ENCODE measurements around the gene NAT16.

The NAT16 gene

DNA sequence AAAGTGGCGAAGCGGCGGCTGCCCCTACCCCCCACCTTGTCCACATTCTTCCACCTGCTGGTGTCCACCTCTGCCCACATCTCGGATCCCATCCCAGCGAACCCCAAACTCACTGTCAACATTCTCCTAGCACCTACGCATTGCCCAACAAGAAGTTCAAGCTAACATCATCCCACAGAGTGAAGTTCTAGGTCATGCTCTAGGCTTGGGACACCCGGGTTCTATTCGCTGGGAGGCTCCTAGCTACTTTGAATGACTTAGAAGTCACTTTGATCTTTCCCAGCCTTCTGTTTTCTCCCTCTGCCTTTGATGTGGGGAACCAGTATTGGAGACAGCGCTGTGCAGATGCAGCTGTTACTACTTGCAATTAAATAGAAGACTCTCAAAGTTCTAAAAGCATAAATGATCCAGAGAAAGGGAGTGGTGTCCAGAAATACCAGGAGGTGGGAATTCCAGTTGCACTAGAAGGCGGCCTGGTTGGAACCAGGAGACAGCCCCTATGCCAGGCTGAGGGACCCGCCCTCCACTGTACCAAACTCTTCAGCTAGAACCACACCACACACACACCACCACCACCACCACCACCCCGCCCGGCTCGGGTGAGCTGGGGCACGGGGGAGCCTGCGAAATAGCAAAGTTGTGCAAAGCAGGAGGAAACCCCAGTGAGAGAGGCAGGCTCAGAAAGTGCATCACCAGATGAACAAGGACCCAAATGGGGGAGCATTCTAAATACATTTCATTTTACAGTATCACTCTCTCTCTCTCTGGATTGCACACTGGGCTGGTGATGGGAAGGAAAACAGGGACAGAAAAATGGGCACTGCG lies 9.3 kb downstream of the NAT16 start:
- DNase-seq (ENCODE audit: low read depth in 2 of 2), result no peak

DNA sequence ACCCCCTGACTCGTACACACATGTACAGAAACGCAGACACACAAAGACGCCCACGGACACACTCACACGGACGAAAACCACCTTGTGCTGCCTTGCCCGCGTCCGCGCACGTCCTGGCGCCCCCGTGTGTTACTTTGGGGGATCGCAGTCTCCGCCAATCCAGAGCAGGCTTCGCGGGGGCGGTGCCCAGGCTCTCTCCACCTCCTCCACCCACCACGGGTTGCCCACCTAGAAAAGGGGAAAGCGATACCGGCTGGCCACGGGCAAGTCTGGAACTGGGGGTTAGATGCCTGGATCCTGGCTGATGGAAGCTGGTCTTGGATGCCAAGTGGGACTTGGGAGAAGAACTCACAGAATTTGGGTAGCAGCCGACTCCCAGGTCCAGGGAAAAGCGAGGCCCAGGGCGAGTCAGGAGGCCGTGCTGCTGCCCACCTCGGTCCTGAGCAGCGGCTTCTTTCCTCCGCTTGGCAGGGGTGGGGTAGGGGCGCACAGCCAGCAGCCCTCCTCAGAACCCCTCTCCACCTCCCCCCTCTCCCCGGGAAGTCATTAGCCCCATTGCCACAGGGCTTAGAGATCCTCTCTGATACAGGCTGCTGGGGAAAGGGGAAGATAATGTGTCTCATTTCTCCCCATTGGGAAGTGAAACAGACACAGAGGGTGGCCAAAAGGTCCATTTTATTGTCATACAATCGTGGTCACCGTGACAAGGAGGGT lies 10.1 kb downstream of the NAT16 start:
- peak; percentile 63 to 79 for DNase-seq (ENCODE audit: low read depth in 2 of 2)

GRCh38 chr7:101169110-101169837 lies 10.8 kb downstream of the NAT16 start:
- DNase-seq (ENCODE audit: low read depth in 2 of 2), result no peak

GRCh38 chr7:101168412-101169049 lies 11.6 kb downstream of the NAT16 start:
- DNase-seq (ENCODE audit: low read depth in 2 of 2), result no peak

DNA sequence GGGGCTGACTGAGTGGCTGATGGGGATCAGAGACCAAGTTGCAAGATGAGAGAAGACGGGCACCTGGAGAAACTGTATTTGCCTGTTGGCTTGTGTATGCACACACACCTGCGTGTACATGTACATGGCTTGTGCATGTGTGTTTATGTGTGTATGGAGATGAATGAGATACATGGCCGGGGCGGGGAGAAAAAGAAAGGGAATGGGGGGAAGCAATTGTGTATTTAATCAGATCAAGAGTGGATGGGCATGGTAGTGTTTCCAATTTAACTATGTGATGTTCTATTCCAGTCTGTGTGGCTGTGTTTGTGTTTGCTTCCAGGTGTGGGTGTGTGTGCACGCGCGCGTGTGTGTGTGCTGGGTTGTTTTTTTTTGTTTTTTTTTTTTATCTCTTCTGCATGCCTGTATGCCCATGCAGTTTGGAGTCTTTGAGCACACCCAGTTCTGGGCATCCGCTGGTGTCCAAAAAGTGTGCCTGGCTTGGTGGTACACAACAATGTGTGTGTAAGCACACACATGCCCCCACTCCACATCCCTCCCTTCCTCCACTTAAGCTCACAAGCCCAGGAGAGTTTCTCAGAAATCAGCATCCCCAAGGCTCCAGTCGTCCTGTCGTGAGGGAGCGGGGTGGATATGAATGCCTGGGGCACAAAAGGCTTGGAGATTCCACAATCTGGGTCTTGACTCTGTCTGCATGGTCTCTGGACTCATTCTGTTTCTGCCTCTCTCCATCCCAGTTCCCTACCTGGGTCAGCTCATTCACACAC lies 12.3 kb downstream of the NAT16 start:
- DNase-seq (ENCODE audit: low read depth in 2 of 2), result no peak

- DNase-seq (ENCODE audit: low read depth in 2 of 2), result no peak
Observed at GRCh38 chr7:101166909-101167644, 13.0 kb downstream of the NAT16 start.

DNA sequence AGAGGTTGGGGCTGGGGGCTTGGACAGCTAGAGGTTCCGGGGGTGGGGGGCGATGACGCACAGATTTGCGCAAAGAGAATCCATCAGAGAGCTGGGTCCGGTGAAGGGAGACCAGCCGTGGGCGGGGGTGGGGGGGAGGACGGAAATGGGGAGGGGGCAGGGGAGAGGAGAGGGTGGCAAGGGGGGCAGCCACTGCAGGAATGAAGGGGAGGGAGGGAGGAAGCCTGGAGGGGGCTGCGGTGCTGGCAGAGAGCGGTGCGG lies 13.5 kb downstream of the NAT16 start:
- DNase-seq (ENCODE audit: low read depth in 2 of 2), result no peak

- DNase-seq (ENCODE audit: low read depth in 2 of 2), result no peak
Observed at GRCh38 chr7:101165958-101166647, 14.0 kb downstream of the NAT16 start.

DNA sequence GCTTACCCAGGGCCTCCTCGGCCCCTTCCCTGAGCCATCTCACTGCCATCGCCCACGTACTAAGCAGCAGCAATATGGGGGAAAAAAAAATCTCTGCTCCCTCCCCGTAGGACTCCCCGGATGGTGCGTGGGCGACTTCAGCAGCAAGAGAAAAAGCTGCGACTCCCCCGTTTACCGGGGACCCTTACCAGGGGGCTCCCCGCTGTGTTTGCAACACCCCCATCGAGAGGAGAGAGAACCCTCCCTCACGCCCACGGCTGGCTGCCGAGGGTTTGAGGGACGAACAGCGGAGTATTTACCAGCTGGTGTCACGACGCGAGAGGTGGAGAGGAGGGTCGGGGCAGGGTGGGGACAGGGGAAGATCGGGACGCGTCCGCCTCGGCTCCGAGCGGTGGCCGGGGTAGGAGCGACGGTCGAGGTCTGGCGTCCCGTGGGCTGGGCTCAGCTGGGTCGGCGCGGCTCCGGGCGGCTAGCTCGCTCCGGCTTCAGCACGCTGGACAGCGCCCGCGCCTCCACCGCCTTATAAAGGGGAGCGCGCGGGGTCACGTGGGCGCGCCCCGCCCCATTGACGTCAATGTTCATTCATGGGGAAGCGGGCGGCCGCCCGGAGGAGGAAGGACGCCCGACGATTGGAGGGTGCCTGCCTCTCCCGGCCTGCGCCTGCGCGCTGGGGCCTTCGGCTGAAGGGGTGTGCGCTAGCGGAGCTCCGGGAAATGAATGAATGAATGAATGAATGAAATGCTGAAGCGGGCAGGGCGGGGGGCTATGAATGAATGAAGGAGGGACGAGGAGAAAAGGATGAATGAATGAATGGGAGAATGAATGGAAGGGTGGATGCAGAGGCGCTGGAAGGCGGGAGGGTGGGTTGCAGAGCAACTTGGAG lies 14.8 kb downstream of the NAT16 start, which contains the start of gene VGF:
Gene VGF (minus strand): TSS at position 495 of the 883 bp plus-strand sequence. CDS start 726 bp downstream, outside the sequence.
- peak; percentile 81 to 82 for DNase-seq (ENCODE audit: low read depth in 2 of 2)

DNA sequence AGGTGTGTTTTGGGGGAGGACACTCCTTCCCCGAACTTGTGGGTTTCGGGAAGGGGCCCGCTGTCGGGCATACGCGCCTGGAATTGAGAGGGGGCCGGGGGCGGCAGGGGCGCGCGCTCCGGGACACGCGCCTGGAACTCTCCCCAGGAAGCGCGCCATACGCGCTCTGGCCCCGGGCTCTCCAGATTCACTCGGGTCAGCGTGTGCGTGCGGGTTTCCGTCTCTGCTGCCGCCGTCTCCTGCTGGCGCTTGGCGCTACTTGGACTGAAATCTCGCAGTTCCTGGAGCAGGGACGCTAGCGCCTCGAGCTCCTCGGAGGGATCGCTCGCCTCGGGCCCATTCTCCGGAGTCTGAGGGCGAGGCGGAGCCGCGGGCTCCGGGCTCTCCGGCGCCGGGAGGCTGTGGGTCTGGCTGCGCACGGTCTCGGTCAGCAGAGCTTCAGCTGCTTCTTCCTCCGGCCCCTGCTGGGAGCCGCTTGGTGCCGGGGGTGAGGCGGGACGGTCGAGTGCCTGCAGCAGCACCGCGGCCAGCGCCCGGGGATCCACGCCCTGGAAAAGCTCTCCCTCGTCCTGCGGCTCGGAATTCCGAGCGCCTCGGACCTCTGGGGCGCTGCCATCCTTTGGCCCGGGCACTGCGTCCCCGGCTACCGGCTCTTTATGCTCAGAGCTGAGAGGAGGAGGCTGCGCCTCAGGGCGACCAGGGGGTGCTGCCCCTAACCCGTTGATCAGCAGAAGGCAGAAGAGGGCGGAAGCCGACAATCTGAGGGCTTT lies 15.8 kb downstream of the NAT16 start:
- DNase-seq (ENCODE audit: low read depth in 2 of 2), result no peak

GRCh38 chr7:101163279-101164070 lies 16.6 kb downstream of the NAT16 start:
- DNase-seq (ENCODE audit: low read depth in 2 of 2), result no peak

- DNase-seq (ENCODE audit: low read depth in 2 of 2), result no peak
Observed at GRCh38 chr7:101162551-101163278, 17.4 kb downstream of the NAT16 start.

DNA sequence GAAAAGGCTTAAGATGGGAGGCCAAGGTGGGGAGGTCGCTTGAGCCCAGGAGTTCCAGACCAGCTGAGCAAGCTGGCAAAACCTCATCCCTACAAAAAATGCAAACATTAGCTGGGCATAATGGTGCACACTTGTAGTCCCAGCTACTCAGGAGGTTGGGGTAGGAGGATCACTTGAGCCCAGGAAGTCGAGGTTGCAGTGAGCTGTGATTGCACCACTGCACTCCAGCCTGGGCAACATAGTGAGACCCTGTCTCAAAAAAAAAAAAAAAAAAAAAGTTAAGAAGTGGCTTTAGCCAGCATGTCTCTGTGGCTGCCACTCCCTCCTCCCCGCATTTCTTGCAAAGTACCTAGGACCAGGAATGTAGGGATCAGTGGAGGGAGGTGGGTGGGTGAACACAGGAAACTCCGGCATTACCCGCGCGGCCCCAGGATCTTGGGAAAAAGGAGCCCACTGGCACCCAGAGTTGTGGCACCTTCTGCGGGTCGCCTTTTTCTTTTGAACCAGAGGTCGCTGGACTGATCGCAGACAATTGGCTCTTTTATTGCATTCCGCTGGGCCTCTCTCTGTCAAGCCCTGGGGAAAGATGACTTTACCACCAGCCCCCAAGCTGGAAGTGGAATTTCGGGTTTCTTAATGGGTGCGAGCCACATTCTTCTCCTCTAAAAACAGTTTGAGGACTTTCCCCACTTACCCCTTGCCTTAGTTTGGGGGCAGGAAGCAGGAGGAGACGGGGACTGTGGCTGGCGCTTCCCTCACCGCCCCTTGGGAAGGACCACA lies 18.2 kb downstream of the NAT16 start:
- no peak for DNase-seq (ENCODE audit: low read depth in 2 of 2)

- DNase-seq (ENCODE audit: low read depth in 2 of 2), result no peak
Observed at GRCh38 chr7:101160910-101161309, 19.2 kb downstream of the NAT16 start.

GRCh38 chr7:101159696-101160674 lies 20.1 kb downstream of the NAT16 start:
- no peak for DNase-seq (ENCODE audit: low read depth in 2 of 2)

All from stimulated activated CD4-positive, alpha-beta T cell treated with anti-CD3 and anti-CD28 coated beads, Interleukin-1b, Interleukin-23, amount 100 ng/mL, for 1 hour (primary cell).